SK-N-SH (cell line): ENCODE measurements around the gene ITGA5. TPM values are rescaled to one million over a fixed set of nuclear protein-coding genes. Genes with fewer than 3 reads are reported as not detected.
A peak's percentile ranks its signal among the peaks of the same experiment; 100 is the strongest.

ENCODE experiments used
- CTCF ChIA-PET: fragments of 300-600, 350-600 bp; formaldehyde crosslinking; extraction: SDS; loops from one replicate; lab custom pipeline; 2021; lab: Yijun Ruan, JAX
- POLR2A ChIA-PET: fragments of 350-600 bp; sonication (Branson Sonifier 250); formaldehyde crosslinking; extraction: SDS; loops from one replicate; lab custom pipeline; 2020; ENCODE audit warnings: antibody characterized with exemption, inconsistent platforms; lab: Yijun Ruan, JAX
- DNase-seq: peaks from one replicate; pipeline ENCODE4 v3.0.0; 2012
- H2AFZ ChIP-seq: fragments of 200-600 bp; sonication (generic); 2 replicates; pipeline ENCODE4 v1.8.1; 2016; ENCODE audit warnings: antibody characterized with exemption, mild to moderate bottlenecking, low read depth
- H3F3A ChIP-seq: fragments of 200-600 bp; sonication (generic); replicated peaks from 2 replicates; pipeline ENCODE3; 2016; ENCODE audit warnings: antibody characterized with exemption, mild to moderate bottlenecking; ENCODE audit not compliant: insufficient read depth
- H3K27ac ChIP-seq, 2 experiments: fragments of 200-500 bp in 1 of 2; fragments of 200-600 bp in 1 of 2; sonication (Bioruptor generic) in 1 of 2; sonication (generic), shearing (Covaris generic) in 1 of 2; 2 replicates each; pipeline versions ENCODE4 v1.5.1 to v1.6.1; 2014 to 2016; ENCODE audit warnings: low read depth in 2 of 2, inconsistent platforms in 1 of 2, low read length in 1 of 2, mild to moderate bottlenecking in 1 of 2, mixed read lengths in 1 of 2
- H3K27me3 ChIP-seq: fragments of 200-600 bp; sonication (generic), shearing (Covaris generic); 2 replicates; pipeline ENCODE4 v1.6.1; 2016; ENCODE audit warnings: mixed run types; ENCODE audit not compliant: insufficient read depth
- H3K36me3 ChIP-seq, 2 experiments: fragments of 200-500 bp in 1 of 2; fragments of 200-600 bp in 1 of 2; sonication (Bioruptor generic) in 1 of 2; sonication (generic) in 1 of 2; replicated peaks in 1 of 2; 2 replicates each; pipeline versions ENCODE3 to v1.5.1; 2014 to 2016; ENCODE audit warnings: low read length in 1 of 2, mild to moderate bottlenecking in 1 of 2; ENCODE audit not compliant: insufficient read depth in 2 of 2, control insufficient read depth in 1 of 2
- H3K4me1 ChIP-seq, 2 experiments: fragments of 200-500 bp in 1 of 2; fragments of 200-600 bp in 1 of 2; sonication (Bioruptor generic) in 1 of 2; sonication (generic), shearing (Covaris generic) in 1 of 2; 2 replicates each; pipeline versions ENCODE4 v1.5.1 to v1.6.1; 2014 to 2016; ENCODE audit warnings: low read depth in 1 of 2, low read length in 1 of 2, mixed run types in 1 of 2; ENCODE audit not compliant: insufficient read depth in 2 of 2, control insufficient read depth in 1 of 2
- H3K4me2 ChIP-seq: fragments of 200-600 bp; sonication (generic), shearing (Covaris generic); 2 replicates; pipeline ENCODE4 v1.6.1; 2017; ENCODE audit warnings: mixed run types
- H3K4me3 ChIP-seq, 2 experiments: fragments of 200-500 bp in 1 of 2; fragments of 200-600 bp in 1 of 2; sonication (Bioruptor generic) in 1 of 2; sonication (generic), shearing (Covaris generic) in 1 of 2; 2 replicates each; pipeline versions ENCODE4 v1.5.1 to v1.8.1; 2014 to 2016; ENCODE audit warnings: low read depth in 2 of 2, inconsistent platforms in 1 of 2, low read length in 1 of 2, mild to moderate bottlenecking in 1 of 2, mixed read lengths in 1 of 2, moderate library complexity in 1 of 2
- H3K79me2 ChIP-seq: fragments of 200-600 bp; sonication (generic); 2 replicates; pipeline ENCODE4 v1.8.1; 2017; ENCODE audit warnings: mild to moderate bottlenecking; ENCODE audit not compliant: insufficient read depth
- H3K9ac ChIP-seq: fragments of 200-600 bp; sonication (generic); 2 replicates; pipeline ENCODE4 v1.6.1; 2017; ENCODE audit warnings: mixed run types
- H3K9me2 ChIP-seq: fragments of 200-600 bp; sonication (generic); 2 replicates; pipeline ENCODE4 v1.6.1; 2017; ENCODE audit warnings: mixed run types
- H3K9me3 ChIP-seq: fragments of 200-600 bp; sonication (generic); 2 replicates; pipeline ENCODE4 v1.6.1; 2017; ENCODE audit warnings: mixed run types, mild to moderate bottlenecking, moderate library complexity
- H4K20me1 ChIP-seq: fragments of 200-600 bp; sonication (generic); 2 replicates; pipeline ENCODE4 v1.6.1; 2017; ENCODE audit warnings: mild to moderate bottlenecking, mixed run types; ENCODE audit not compliant: insufficient read depth
- CHD2 ChIP-seq: fragments of 150-350 bp; IDR thresholded peaks from 2 replicates; pipeline ENCODE4 v1.6.1; 2018; ENCODE audit warnings: low read length; ENCODE audit not compliant: partially characterized antibody
- EZH2phosphoT487 ChIP-seq: fragments of 200-600 bp; sonication (generic); IDR thresholded peaks from 2 replicates; pipeline ENCODE4 v1.6.1; 2017; ENCODE audit warnings: low read depth, mixed run types, mild to moderate bottlenecking, antibody characterized with exemption, moderate library complexity, borderline replicate concordance
- GABPA ChIP-seq: IDR thresholded peaks from 2 replicates; pipeline ENCODE4 v1.4.0; 2012; ENCODE audit warnings: low read depth, mild to moderate bottlenecking
- GATA2 ChIP-seq: sonication (generic); formaldehyde crosslinking; IDR thresholded peaks from 2 replicates; pipeline ENCODE4 v1.5.0; 2020; ENCODE audit warnings: mild to moderate bottlenecking, missing genetic modification reagents
- MEF2A ChIP-seq: IDR thresholded peaks from 2 replicates; pipeline ENCODE4 v1.4.0; 2012; ENCODE audit warnings: low read depth, borderline replicate concordance
- MXI1 ChIP-seq: IDR thresholded peaks from 2 replicates; pipeline ENCODE4 v1.6.1; 2012; ENCODE audit warnings: mild to moderate bottlenecking, low read depth, low read length, improper control_type of control experiment
- NFIC ChIP-seq: IDR thresholded peaks from 2 replicates; pipeline ENCODE4 v1.4.0; 2012; ENCODE audit warnings: borderline replicate concordance
- RAD21 ChIP-seq: IDR thresholded peaks from 2 replicates; pipeline ENCODE4 v1.6.1; 2012; ENCODE audit warnings: mild to moderate bottlenecking, low read length
- REST ChIP-seq: IDR thresholded peaks from 2 replicates; pipeline ENCODE4 v1.6.1; 2012; ENCODE audit warnings: mild to moderate bottlenecking, low read depth, low read length, moderate library complexity
- RXRA ChIP-seq: IDR thresholded peaks from 2 replicates; pipeline ENCODE4 v1.4.0; 2012; ENCODE audit warnings: low read depth, mild to moderate bottlenecking, borderline replicate concordance
- SMC3 ChIP-seq: IDR thresholded peaks from 2 replicates; pipeline ENCODE4 v1.6.1; 2012; ENCODE audit warnings: low read depth, low read length, improper control_type of control experiment
- TCF12 ChIP-seq: IDR thresholded peaks from 2 replicates; pipeline ENCODE4 v1.4.0; 2012
- WGBS: methylation state at CpG from one replicate; pipeline ENCODE4 v1.1.6; 2017; ENCODE audit warnings: low lambda C conversion rate; 5-methylcytosine and 5-hydroxymethylcytosine counted together
- polyA plus RNA-seq, 3 experiments: library from polyadenylated mRNA; depleted of rRNA; stranded (reverse); fragments of >200 nt; gene quantifications; 2 replicates each; pipeline ENCODE4 v1.2.3, GENCODE V29; 2012
- TF ChIP-seq, protein P1 (sequence below): fragments of 200-600 bp; sonication (generic); IDR thresholded peaks from 2 replicates; pipeline ENCODE4 v1.6.1; 2017; ENCODE audit warnings: antibody characterized with exemption, mild to moderate bottlenecking, moderate library complexity

Gene ITGA5
- polyA plus RNA-seq, 1 of the 3 experiments (the other 2 are of a cell fraction): 52.5 TPM

GRCh38 chr12:54405106-54405505 is 14.0 kb downstream of the ITGA5 start (continued):
- TF ChIP-seq REST (no peak), RXRA (no peak), MEF2A (no peak), TCF12 (no peak), GATA2 (no peak), MXI1 (no peak), EZH2phosphoT487 (no peak), NFIC (no peak), CHD2 (no peak)

DNA sequence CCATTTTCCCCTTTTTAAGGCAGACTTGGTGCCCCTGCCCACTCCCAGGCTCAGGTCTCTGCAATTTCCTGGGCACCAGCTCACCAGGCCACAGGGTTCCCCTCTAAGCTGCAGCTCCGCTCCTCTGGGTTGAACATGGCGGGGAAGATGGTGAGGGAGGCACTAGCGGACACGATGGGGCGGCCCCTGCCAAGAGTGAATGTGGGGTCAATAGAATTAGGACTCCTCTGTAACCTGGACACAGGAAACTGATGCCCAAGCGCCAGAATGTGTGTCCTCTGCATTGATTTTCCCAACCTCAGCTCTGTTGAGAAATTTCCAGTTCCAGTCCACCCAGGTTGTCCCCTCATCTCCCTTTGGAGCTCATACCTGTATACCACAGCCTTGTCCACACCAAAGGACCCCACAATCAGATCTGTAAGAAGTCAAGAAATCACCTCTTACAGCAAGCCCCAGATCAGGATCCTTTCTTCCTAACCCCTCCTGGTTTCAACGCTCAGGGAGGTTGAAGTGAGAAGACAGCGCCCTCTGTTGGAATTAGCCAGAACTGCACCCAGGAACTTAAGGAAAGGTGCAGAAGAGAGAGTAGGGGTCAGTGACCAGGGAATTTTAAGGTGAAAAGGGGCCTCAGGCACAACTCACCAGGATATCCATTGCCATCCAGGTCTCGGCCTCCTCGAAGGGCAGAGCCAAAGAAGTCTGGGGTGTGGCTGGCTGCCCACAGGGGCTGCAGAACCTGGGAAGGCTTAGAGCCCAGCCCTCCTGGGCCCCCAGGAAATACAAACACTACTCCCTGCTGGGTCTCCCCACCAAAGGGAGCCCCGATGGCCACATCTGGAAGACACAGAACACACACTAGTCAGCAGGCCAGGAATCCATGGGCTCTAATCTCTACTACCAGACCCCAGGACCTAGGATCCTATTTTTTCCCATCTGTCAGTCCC is 14.7 kb downstream of the ITGA5 start:
- peaks cover 64 to 67% of the 10 kb centered on the region in 2 experiments for H3K36me3 ChIP-seq
- CTCF ChIA-PET: interaction anchor here (0.7 to 12.3 kb wide), 17 partner anchors 8 to 465 kb away, joined by 3 to 490 read pairs (median 5); partner anchors contain the start of gene ZNF385A

More for the DNA sequence above, 14.7 kb downstream of the ITGA5 start:
- Histone ChIP-seq H3K79me2 (peaks cover 3% of the 10 kb centered on the region; the same call in 1 of the 2 replicates), H3K9ac (no peak overlapping the region), H3K9me2 (no peaks in the 10 kb centered on the region), H3K4me1 (no peaks in the 10 kb centered on the region), H3K4me3 (peak overlapping the region in 1 of 2 experiments; percentile 18; a peak in 1 of 4 replicates), H3K9me3 (no peaks in the 10 kb centered on the region), H3K27ac (no peak overlapping the region), H3K4me2 (no peak overlapping the region), H2AFZ (no peak overlapping the region), H3K27me3 (no peaks in the 10 kb centered on the region), H4K20me1 (no peaks in the 10 kb centered on the region), H3F3A (peaks cover 21% of the 10 kb centered on the region)
- DNase-seq: peak; percentile 64
- WGBS: 58% methylated on average over 9 of the region's 11 CpGs
- POLR2A ChIA-PET: no interaction called here
- no peak for TF ChIP-seq REST
- TF ChIP-seq SMC3: peak; percentile 33; the same call in 1 of the 2 replicates
- no peak for TF ChIP-seq GABPA
- TF ChIP-seq, protein P1, sequence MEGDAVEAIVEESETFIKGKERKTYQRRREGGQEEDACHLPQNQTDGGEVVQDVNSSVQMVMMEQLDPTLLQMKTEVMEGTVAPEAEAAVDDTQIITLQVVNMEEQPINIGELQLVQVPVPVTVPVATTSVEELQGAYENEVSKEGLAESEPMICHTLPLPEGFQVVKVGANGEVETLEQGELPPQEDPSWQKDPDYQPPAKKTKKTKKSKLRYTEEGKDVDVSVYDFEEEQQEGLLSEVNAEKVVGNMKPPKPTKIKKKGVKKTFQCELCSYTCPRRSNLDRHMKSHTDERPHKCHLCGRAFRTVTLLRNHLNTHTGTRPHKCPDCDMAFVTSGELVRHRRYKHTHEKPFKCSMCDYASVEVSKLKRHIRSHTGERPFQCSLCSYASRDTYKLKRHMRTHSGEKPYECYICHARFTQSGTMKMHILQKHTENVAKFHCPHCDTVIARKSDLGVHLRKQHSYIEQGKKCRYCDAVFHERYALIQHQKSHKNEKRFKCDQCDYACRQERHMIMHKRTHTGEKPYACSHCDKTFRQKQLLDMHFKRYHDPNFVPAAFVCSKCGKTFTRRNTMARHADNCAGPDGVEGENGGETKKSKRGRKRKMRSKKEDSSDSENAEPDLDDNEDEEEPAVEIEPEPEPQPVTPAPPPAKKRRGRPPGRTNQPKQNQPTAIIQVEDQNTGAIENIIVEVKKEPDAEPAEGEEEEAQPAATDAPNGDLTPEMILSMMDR: peak; percentile 98
- TF ChIP-seq RAD21: peak; percentile 23
